NCI-H226 (cell line): ENCODE data around the gene EED.
"Not testable (repeated sequence)": the region's sequence is repeated elsewhere in the genome, so short reads cannot be mapped to it uniquely, and the experiment has no call there.

Experiments
- DNase-seq: peaks from one replicate; pipeline ENCODE4 v3.0.0-alpha.2; 2015

EED gene

GRCh38 chr11:86219311-86220193 lies 25.0 kb upstream of the EED start:
- no peak for DNase-seq

DNA sequence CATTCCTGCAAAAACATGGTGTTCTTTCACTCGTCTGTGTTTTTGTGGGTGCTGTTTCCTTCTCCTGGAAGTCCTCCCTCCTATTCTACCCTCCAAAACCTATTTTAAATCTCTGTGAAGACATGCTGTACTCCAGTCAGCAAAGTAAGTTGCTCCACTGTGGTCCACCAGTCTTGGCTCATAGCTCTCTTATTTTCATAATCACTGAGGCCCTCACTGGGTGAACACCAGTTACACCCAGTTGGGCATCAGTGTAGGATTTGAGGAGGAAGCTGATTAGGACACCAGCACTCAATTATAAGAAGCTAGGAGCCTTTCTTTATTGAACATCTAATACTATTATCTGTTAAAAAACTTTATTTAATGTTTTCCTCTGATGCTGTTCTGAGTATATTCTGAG lies 23.9 kb upstream of the EED start:
- no peak for DNase-seq

GRCh38 chr11:86222081-86222480 lies 22.5 kb upstream of the EED start:
- no peak for DNase-seq

DNA sequence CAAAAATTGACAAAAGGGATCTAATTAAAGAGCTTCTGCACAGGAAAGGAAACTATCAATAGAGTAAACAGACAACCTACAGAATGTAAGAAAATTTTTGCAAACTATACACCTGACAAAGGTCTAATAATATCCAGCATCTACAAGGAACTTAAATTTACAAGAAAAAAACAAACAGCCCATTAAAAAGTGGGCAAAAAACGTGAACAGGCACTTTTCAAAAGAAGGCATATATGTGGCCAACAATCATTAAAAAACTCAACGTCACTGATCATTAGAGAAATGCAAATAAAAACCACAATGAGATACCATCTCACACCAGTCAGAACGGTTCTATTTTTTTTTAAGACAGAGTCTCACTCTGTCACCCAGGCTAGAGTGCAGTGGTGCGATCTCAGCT lies 20.0 kb upstream of the EED start:
- DNase-seq, result not testable (repeated sequence)

GRCh38 chr11:86225344-86225743 lies 19.2 kb upstream of the EED start:
- DNase-seq, result not testable (repeated sequence)

DNA sequence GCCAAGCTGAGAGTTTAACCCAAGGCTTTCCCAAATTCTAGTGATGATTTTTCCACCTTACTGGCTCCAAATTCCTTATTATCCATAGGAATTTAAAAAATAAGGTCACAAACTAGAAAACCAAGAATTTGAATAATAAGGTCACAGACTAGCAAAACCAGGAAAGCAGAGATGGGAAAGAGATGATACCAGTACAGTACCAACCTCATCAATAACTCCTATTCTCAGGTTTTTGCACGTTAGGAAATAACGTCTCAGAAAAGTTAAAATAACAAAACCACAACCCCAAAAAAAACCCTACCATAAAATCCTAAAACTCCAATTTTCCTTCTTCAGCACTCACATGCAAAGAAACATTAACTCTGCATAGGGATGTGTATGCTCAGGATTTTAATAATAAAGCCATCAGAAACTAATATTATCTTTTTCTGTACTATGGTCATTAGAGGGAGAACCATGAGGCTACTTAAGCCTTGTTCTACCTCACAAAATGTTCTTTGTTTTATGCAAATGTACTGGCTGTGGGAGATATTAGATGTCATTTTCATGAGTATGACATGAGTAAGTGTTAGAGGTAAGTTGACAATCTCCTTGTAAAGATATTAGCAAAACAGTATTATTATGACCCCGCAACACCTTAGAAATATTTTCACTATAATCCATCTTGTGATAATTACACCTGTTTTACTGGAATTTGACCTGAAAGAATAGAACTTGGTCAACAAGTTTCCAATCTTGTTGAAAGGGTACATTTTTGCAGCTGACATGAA lies 16.1 kb upstream of the EED start:
- no peak for DNase-seq

DNA sequence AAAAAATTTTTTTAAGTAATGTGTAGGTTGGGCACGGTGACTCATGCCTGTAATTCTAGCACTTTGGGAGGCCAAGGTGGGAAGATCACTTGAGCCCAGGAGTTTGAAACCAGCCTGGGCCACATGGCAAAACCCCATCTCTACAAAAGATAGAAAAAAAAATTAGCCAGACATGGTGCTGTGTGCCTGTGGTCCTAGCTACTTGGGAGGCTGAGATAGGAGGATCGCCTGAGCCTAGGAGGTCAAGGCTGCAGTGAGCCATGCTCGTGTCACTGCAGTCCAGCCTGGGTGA lies 15.6 kb upstream of the EED start:
- DNase-seq, result not testable (repeated sequence)

DNA sequence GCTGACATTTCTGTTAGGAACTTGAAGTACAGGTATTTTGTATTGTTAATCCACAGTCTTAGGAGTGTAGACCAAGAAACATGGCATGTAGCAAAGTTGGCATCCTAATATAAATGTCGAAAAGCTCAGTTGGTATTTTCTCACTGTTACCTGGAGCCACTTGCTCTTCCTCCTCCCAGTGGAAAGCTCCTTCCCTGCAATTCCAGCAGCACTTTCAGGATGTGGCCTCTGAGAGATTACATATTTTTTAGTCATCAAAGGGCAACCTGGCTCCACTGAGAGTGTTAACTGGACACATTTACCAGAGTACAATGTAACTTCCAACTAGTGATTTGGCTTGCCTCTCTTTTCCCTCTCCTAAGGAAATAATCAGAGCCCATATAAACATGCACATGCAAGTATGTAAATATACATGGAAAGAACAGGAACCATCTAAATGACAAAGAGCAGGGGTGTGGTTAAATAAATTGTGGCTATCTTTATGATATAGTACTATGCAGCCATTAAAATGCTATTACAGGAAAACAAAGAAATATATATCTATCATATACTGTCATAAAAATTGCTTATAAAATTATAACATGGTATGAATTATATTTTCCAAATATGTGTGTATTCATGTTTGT lies 14.3 kb upstream of the EED start:
- peak; percentile 40 for DNase-seq

DNA sequence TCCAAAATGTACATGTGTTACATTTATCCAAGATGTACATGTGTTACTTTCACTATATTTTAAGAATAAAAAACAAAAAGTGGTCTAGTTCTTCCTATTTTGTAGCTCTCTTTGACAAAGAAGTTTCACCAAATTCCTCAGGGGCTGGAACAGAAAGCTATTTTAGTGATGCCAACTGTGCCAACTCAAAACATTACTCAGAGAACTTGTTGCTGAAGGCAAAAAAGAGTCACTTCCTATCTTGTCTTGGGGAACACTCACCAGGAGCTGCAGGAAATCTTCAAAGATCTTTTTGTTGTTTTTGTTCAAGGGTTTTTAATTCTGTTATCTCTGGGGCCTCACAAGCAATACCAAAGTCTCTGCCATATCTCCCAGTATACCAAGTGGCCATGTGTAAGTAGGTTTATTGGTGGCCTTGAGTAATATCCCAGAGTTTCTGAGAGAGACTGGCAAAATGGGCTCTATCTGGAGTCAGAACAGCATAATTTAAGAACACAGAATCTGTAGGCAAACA lies 13.6 kb upstream of the EED start:
- peak; percentile 16 for DNase-seq

- no peak for DNase-seq
Measured at GRCh38 chr11:86232556-86232955, 12.0 kb upstream of the EED start.

GRCh38 chr11:86234831-86235461 lies 9.6 kb upstream of the EED start:
- no peak for DNase-seq

DNA sequence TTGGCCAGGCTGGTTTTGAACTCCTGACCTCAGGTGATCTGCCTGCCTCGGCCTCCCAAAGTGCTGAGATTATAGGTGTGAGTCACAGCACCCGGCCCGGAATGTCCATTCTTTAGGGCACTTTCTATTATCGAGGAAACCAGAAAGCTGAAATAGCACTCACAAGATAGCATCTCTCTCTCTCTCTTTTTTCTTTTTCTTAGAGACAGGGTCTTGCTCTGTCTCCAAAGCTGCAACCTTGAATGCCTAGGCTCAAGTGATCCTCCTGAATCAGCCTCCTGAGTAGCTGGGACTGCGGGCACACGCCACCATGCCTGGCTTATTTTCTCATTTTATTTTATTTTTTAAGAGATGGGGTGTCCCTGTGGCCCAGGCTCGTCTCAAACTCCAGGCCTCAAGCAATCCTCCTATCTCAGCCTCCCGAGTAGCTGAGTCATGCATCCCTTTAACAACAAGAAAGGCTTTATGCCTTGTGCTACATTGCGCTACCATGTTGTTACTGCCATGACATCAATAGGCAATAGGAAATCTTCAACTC lies 7.2 kb upstream of the EED start:
- no peak for DNase-seq

DNA sequence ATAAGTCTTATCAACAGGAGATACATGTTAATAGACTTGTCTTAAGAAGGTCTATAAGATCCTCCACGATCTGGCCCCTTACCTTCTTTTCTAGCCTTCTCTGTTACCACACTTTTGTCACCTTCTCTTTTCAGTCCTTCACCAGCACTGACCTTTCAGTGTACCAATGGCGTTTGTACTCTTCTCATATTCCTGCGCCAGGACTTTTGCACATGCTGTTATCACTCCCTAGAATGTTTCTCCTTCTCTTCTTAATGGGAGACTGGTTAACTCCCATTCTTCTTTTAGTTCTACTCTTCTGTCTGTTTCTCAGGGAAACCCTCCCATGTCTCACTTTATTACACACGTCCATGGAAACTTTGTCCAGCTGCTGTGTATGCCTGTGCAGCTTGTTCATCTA lies 4.4 kb upstream of the EED start:
- no peak for DNase-seq

DNA sequence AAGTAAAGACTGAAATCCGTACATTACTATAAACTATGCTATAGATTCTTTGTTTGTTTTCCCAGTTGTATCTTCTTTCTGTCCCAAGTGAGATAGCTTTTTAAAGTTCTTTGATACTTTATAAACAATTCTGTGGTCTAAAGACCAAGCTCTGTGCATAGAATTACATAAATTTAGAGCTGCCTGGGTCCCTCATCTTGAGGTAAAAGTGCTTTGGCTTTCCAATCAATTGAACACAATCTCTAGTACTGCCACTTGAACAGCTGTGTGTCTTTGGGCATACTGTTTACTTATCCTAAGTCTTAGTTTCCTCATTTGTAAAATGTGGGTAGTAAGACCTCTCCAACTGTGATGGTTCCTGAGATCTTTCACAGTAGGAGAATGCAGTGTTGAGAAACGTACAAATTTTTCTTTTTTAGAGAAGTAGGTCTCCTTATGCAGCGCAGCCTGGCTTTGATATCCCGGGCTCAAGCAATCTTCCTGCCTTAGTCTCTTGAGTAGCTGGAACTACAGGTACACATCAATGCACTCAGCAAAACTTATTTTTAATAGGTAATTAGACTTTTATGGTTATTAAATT lies 2.5 kb upstream of the EED start:
- DNase-seq, result no peak

DNA sequence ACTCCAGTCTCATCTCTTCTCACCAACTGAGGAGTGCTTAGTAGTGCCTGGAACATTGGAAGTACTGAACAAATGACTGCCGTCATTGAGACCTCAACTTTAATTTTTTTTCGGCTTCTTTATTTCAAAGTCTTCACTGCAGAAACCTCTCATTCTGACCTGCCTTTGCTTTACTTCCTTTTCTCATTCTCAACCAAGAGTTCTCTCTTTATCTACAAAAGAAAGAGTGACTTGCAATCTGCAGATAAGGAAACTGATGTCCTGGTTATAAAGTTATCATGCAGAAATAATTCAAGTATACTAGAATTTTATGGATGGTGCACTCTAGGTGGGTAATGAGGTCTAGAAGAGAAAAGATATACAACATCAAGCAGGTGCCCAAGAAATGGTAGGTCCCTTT lies 1.2 kb upstream of the EED start:
- DNase-seq, result no peak

- DNase-seq, result peak; percentile 72
Measured at GRCh38 chr11:86244063-86244521, 461 bp upstream of the EED start.

GRCh38 chr11:86245369-86246292 lies 1.1 kb downstream of the EED start:
- no peak for DNase-seq

- DNase-seq, result no peak
Measured at GRCh38 chr11:86246293-86246675, 1.7 kb downstream of the EED start.

DNA sequence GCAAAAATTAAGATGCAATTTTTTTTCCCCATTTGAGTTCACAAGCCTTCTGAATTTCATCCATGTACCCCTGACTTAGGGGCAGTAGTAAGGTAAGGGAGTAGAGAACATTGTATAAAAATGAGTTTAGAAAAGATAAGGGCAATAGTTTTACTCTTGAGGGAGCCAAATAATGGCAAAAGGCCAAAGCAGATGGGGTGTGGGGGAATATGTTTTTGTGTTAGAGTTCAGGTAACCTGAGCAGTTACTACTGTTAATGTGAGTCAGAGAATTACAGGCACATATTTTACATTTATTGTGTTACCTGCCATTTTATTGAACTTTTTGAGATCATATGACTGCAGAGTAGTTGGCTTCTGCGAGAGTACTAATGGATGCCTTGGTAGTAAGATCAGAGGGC lies 3.1 kb downstream of the EED start:
- peak; percentile 6 for DNase-seq

DNA sequence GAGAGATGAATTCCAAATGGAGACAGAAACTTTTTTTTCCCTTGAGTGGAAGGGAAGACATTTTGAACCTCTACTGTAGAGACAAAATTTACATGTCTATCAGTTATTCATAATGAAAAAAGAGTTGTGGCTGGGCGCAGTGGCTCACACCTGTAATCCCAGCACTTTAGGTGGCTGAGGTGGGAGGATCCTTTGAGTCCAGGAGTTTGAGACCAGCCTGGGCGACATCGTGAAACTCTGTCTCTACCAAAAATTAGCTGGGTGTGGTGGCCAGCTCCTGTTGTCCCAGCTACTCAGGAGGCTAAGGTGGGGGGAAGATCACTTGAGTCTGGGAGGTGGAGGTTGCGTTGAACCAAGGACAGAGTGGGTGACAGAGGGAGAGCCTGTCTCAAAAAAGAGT lies 4.1 kb downstream of the EED start:
- no peak for DNase-seq
